Panc1 (cell line): Measurements from ENCODE around the gene CCDC197. TPM values are rescaled to one million over a fixed set of nuclear protein-coding genes. Genes with fewer than 3 reads are reported as not detected.
A peak's percentile ranks its signal among the peaks of the same experiment; 100 is the strongest.

ENCODE experiments used
- ATAC-seq: fragments of 200-7000 bp; cut with Tn5 transposase; 2 replicates; pipeline ENCODE4 v1.9.1; 2020; ENCODE audit warnings: mild to moderate bottlenecking, moderate library complexity
- BruUV-seq: library from RNA; stranded (reverse); fragments of 400-500 nt; replicated peaks from 2 replicates; lab custom pipeline; 2021; lab: Mats Ljungman, UMichigan
- CTCF ChIA-PET: fragments of 300-600 bp; sonication (Branson Sonifier 250); formaldehyde crosslinking; loops from one replicate; lab custom pipeline; 2022; ENCODE audit warnings: antibody characterized with exemption; lab: Charles Lee
- POLR2A ChIA-PET: fragments of 300-600 bp; sonication (Branson Sonifier 250); formaldehyde crosslinking; loops from one replicate; lab custom pipeline; 2022; ENCODE audit warnings: antibody characterized with exemption; lab: Charles Lee
- DNase-seq: peaks from one replicate; pipeline ENCODE4 v3.0.0-alpha.2; 2010; ENCODE audit warnings: low read depth, low spot score
- H3K27ac ChIP-seq: 2 replicates; pipeline ENCODE4 v1.5.1; 2011; ENCODE audit warnings: mild to moderate bottlenecking, low read length, inconsistent platforms
- H3K27me3 ChIP-seq: fragments of 200-500 bp; sonication (Bioruptor generic); 2 replicates; pipeline ENCODE4 v1.6.0; 2014; ENCODE audit warnings: low read length, inconsistent platforms; ENCODE audit not compliant: control insufficient read depth, insufficient read depth
- H3K36me3 ChIP-seq: fragments of 200-500 bp; sonication (Bioruptor generic); 2 replicates; pipeline ENCODE4 v1.5.1; 2014; ENCODE audit warnings: inconsistent platforms, mild to moderate bottlenecking, low read length, moderate library complexity; ENCODE audit not compliant: control insufficient read depth, insufficient read depth
- H3K4me1 ChIP-seq: 2 replicates; pipeline ENCODE4 v1.5.1; 2011; ENCODE audit warnings: inconsistent platforms, mild to moderate bottlenecking, low read length, moderate library complexity; ENCODE audit not compliant: control insufficient read depth, insufficient read depth
- H3K4me3 ChIP-seq, 2 experiments: 2 replicates each; pipeline ENCODE4 v1.5.1; 2011 to 2012; ENCODE audit warnings: low read depth in 2 of 2, low read length in 2 of 2, mild to moderate bottlenecking in 2 of 2, inconsistent platforms in 1 of 2, moderate library complexity in 1 of 2
- H3K9me3 ChIP-seq: fragments of 200-500 bp; sonication (Bioruptor generic); 2 replicates; pipeline ENCODE4 v1.5.1; 2014; ENCODE audit warnings: low read depth, mild to moderate bottlenecking, inconsistent platforms, low read length, moderate library complexity; ENCODE audit not compliant: control insufficient read depth, insufficient read depth
- POLR2AphosphoS5 ChIP-seq: IDR thresholded peaks from 2 replicates; pipeline ENCODE4 v1.6.1; 2012; ENCODE audit warnings: mild to moderate bottlenecking, low read depth, low read length, moderate library complexity
- SIN3A ChIP-seq: IDR thresholded peaks from 2 replicates; pipeline ENCODE4 v1.6.1; 2012; ENCODE audit warnings: low read depth, mild to moderate bottlenecking, low read length, moderate library complexity, borderline replicate concordance; ENCODE audit not compliant: insufficient read depth
- TCF7L2 ChIP-seq: IDR thresholded peaks from 2 replicates; pipeline ENCODE4 v1.6.1; 2011; ENCODE audit warnings: mild to moderate bottlenecking, low read depth, low read length, inconsistent platforms
- in situ Hi-C: cut with HindIII; loops from 2 replicates; pipeline ENCODE4 v1.10.0; 2016; ENCODE audit warnings: low sequenced_read_pairs, low pct_unique_long_range_greater_than_20kb
- intact Hi-C: fragments of 100-400 bp; cut with micrococcal nuclease; formaldehyde crosslinking; loops from one replicate; pipeline ENCODE4 v1.10.0; 2022; ENCODE audit not compliant: unreplicated experiment
- total RNA-seq: library from RNA; stranded (reverse); gene quantifications from one replicate; pipeline ENCODE4 v1.2.1, GENCODE V29; 2021; ENCODE audit not compliant: unreplicated experiment
- TF ChIP-seq, protein P1 (sequence below): fragments of 450-650 bp; IDR thresholded peaks from 2 replicates; pipeline ENCODE4 v1.5.1; 2017; ENCODE audit warnings: mild to moderate bottlenecking

CCDC197 gene
- total RNA-seq, 1 experiment from 2014 or later = not detected

DNA sequence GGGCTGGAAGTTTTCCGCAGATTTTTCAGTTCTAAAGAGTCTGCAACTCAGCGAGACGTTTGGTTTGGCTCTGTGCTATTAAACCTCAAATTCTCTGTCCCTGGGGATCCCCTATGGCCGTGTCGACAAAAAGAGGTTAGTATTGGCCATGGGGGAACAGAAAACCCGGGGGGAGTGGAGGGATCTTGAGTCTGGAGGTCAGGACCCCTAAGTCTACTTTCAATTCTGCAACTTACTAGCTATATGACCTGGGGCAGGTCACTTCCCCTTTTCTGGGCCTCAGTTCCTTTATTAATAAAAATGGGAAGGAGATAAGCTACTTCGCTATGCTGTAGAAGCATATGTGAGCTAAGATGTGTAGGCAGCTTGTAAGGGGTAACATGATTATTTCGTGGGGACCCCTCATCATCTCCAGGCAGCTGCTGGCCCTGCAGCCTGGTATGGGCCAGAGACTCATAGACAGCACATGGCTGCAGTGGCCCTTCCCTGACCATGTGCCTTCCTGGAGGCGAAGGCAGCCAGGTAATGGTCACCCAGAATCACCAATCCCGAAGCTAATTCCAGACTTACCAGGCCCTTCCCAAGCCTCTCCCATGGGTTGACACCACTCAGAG, 29.4 kb upstream of the CCDC197 start:
- in situ Hi-C loops = no loop called here
- CTCF ChIA-PET = no interaction called here
- Histone ChIP-seq H3K36me3 (no peaks in the 10 kb centered on the region), H3K4me3 (no peak overlapping the region), H3K27ac (no peak overlapping the region), H3K27me3 (no peaks in the 10 kb centered on the region), H3K9me3 (no peaks in the 10 kb centered on the region), H3K4me1 (peaks cover 8% of the 10 kb centered on the region; the same call in 1 of the 2 replicates)
- DNase-seq (no peak), ATAC-seq (no peak)
- POLR2A ChIA-PET = no interaction called here
- no TSS peak for BruUV-seq
- TF ChIP-seq, protein P1, sequence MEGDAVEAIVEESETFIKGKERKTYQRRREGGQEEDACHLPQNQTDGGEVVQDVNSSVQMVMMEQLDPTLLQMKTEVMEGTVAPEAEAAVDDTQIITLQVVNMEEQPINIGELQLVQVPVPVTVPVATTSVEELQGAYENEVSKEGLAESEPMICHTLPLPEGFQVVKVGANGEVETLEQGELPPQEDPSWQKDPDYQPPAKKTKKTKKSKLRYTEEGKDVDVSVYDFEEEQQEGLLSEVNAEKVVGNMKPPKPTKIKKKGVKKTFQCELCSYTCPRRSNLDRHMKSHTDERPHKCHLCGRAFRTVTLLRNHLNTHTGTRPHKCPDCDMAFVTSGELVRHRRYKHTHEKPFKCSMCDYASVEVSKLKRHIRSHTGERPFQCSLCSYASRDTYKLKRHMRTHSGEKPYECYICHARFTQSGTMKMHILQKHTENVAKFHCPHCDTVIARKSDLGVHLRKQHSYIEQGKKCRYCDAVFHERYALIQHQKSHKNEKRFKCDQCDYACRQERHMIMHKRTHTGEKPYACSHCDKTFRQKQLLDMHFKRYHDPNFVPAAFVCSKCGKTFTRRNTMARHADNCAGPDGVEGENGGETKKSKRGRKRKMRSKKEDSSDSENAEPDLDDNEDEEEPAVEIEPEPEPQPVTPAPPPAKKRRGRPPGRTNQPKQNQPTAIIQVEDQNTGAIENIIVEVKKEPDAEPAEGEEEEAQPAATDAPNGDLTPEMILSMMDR = no peak
- TF ChIP-seq TCF7L2 (no peak), POLR2AphosphoS5 (no peak), SIN3A (no peak)
- intact Hi-C loops = no loop called here

DNA sequence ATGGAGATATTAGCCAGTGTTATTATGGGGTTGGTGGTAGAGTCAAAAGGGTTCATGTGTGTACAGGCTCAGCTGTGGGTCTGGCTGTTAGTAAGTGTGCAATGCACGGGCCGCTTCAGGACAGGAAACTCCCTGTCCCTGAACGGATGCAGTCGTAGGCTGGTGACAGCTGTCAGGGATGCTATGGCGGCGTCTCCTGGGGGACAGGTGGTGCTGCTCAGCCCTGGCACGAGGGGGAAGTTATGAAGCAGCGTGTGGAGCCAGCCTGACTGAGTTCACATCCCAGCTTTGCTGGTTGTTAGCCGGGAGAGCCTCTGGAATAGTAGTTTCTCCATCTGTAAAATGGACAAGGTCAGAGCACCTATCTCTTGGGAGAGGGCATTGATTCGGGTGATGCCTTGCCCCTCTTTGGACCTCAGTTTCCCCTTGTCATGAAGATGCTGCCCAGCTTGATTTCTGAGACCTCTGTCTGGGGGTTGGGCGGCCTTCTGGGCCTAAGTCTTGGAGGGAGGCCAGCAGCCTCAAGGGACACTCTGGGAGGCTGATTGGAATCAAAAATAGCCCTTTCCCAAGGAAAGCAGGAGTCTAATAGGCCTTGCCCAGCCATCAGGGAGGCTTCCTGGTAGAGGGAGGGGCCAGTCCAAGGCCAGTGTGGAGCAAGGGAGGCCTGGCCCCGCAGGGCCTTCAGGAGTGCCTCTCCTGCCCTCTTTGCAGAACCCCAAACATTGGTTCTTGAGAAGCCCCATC, 27.8 kb upstream of the CCDC197 start:
- intact Hi-C loops = no loop called here
- Histone ChIP-seq H3K4me3 (no peak overlapping the region), H3K4me1 (peaks cover 2% of the 10 kb centered on the region; the same call in 1 of the 2 replicates), H3K27ac (no peak overlapping the region), H3K9me3 (no peaks in the 10 kb centered on the region), H3K36me3 (no peaks in the 10 kb centered on the region), H3K27me3 (no peaks in the 10 kb centered on the region)
- no peak for ATAC-seq
- ChIA-PET POLR2A (no interaction called here), CTCF (interaction anchor here (2.0 kb wide), 1 partner anchor 30 kb away, joined by 11 read pairs; no protein-coding TSS in a partner anchor)
- in situ Hi-C loops = no loop called here
- BruUV-seq = no TSS peak
- TF ChIP-seq TCF7L2 = no peak
- TF ChIP-seq, protein P1 = no peak
- DNase-seq = no peak

DNA sequence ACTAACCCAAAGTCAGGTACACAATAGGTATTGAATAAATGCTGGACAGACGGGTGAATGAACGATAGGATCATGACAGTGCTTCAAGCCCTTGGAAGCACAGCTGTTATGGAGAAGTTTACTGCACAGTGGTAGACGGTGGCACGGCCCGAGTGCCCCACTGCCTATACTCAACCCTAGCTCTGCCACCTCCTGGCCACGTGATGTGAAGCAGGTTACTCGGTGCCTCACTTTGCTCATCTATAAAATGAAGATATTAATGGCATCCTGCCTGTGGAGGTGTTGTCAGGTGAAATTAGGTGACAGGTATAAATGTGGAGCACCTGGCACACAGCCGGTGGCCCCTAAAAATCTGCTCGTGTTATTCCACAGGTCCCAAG, 26.5 kb upstream of the CCDC197 start:
- TF ChIP-seq, protein P1 = peak; percentile 59
- TF ChIP-seq SIN3A = no peak
- H3K27ac ChIP-seq = no peak overlapping the region
- DNase-seq (no peak), ATAC-seq (peak; percentile 88)
- in situ Hi-C loops (no loop called here), intact Hi-C loops (no loop called here)
- peak overlapping the region in 1 of 2 experiments; percentile 22; a peak in 2 of 4 replicates for H3K4me3 ChIP-seq
- no peaks in the 10 kb centered on the region for H3K9me3 ChIP-seq
- no TSS peak for BruUV-seq
- CTCF ChIA-PET = interaction anchor here (0.7 to 2.0 kb wide), 2 partner anchors 31 to 47 kb away, joined by 3 to 11 read pairs; no protein-coding TSS in a partner anchor
- H3K27me3 ChIP-seq = no peaks in the 10 kb centered on the region
- H3K36me3 ChIP-seq = no peaks in the 10 kb centered on the region
- POLR2A ChIA-PET = no interaction called here
- peaks cover 2% of the 10 kb centered on the region; the same call in 1 of the 2 replicates for H3K4me1 ChIP-seq
